Body of pancreas (tissue), 4 donors: Measurements from ENCODE around the gene FEM1B.

Experiments
- CTCF ChIP-seq, 7 experiments: fragments of 450-650 bp in 4 of 7; fragments of 200-600 bp in 3 of 7; sonication (generic) in 3 of 7; IDR thresholded peaks; one replicate each; pipeline ENCODE4 v1.5.1; 2016 to 2019; ENCODE audit warnings: antibody characterized with exemption in 7 of 7
- POLR2A ChIP-seq, 3 donors: fragments of 450-650 bp; IDR thresholded peaks; one replicate each; pipeline ENCODE4 v1.6.1; 2016; ENCODE audit warnings: antibody characterized with exemption in 3 of 3, mild to moderate bottlenecking in 2 of 3

- no peak for TF ChIP-seq POLR2A (IDR thresholded peaks at IDR 0.05)
- no peak for TF ChIP-seq CTCF (IDR thresholded peaks at IDR 0.05)
These were observed 877 bp upstream of the FEM1B start for GRCh38 chr15:68276668-68277067.
